Loucy (cell line): ENCODE data around the gene RHD.
"Not testable (repeated sequence)": the region's sequence is repeated elsewhere in the genome, so short reads cannot be mapped to it uniquely, and the experiment has no call there.

Experiments used
- EZH2phosphoT487 ChIP-seq: fragments of 200-600 bp; IDR thresholded peaks from 2 replicates; pipeline ENCODE4 v1.6.1; 2018; ENCODE audit warnings: antibody characterized with exemption, mild to moderate bottlenecking, moderate library complexity, borderline replicate concordance
- TF ChIP-seq, protein P1 (sequence below): fragments of 200-600 bp; sonication (generic); conservative IDR thresholded peaks from 2 replicates; pipeline ENCODE4 v1.5.1; 2014; ENCODE audit warnings: mild to moderate bottlenecking, antibody characterized with exemption, low read length

DNA sequence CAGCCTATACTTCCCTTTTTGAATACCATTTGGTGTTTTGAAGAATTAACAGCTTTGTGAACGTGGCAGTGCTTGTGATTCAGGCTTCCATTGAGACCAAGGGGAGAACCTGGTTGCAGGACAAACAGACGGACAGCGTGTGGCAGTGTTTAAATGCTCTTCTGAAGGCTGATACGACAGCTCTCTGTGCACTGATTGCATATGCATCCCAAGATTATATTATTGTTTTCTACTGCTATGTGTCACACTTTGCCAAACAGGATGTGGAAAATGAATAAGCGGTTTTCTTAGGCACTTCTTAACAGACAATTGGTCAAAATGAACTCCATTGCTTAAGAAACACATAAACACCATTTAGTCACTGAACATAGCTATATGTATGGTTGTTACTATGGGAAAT is 57.6 kb downstream of the RHD start:
- TF ChIP-seq, protein P1, sequence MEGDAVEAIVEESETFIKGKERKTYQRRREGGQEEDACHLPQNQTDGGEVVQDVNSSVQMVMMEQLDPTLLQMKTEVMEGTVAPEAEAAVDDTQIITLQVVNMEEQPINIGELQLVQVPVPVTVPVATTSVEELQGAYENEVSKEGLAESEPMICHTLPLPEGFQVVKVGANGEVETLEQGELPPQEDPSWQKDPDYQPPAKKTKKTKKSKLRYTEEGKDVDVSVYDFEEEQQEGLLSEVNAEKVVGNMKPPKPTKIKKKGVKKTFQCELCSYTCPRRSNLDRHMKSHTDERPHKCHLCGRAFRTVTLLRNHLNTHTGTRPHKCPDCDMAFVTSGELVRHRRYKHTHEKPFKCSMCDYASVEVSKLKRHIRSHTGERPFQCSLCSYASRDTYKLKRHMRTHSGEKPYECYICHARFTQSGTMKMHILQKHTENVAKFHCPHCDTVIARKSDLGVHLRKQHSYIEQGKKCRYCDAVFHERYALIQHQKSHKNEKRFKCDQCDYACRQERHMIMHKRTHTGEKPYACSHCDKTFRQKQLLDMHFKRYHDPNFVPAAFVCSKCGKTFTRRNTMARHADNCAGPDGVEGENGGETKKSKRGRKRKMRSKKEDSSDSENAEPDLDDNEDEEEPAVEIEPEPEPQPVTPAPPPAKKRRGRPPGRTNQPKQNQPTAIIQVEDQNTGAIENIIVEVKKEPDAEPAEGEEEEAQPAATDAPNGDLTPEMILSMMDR = peak; percentile 47
- TF ChIP-seq EZH2phosphoT487 = not testable (repeated sequence)
